ENCODE results near the gene TMIGD3. TPM values are rescaled to one million over a fixed set of nuclear protein-coding genes. Genes with fewer than 3 reads are reported as not detected.

Gene TMIGD3
- total RNA-seq, 2 donors from 2014 or later = 1.0 TPM; not detected in 1

GRCh38 chr1:111471012-111471411, 32.4 kb downstream of the TMIGD3 start:
- intact Hi-C loops (cut with DNase I) = no loop called here
- Histone ChIP-seq H3K36me3 (replicated peaks in 1 of 2; ENCODE audit: insufficient read depth in 1 of 2, low read depth in 2 of 2) (no peaks in the 10 kb centered on the region), H3K4me1 (peaks cover 8% of the 10 kb centered on the region), H3K27ac (peak overlapping the region in 2 of 4 donors; percentile 3 to 63), H3K27me3 (no peaks in the 10 kb centered on the region), H3K9me3 (no peaks in the 10 kb centered on the region), H3K4me3 (no peak overlapping the region)
- peak in 3 of 4 donors; percentile 20 to 76 (median 30) for DNase-seq
- peak in 1 of 3 donors; percentile 38 for TF ChIP-seq POLR2A (IDR thresholded peaks at IDR 0.05)
- no peak for TF ChIP-seq CTCF (IDR thresholded peaks at IDR 0.05)
- 60 to 64% methylated on average over 3 of the region's 3 CpGs for WGBS, 2 donors
- ATAC-seq = no peak

DNA sequence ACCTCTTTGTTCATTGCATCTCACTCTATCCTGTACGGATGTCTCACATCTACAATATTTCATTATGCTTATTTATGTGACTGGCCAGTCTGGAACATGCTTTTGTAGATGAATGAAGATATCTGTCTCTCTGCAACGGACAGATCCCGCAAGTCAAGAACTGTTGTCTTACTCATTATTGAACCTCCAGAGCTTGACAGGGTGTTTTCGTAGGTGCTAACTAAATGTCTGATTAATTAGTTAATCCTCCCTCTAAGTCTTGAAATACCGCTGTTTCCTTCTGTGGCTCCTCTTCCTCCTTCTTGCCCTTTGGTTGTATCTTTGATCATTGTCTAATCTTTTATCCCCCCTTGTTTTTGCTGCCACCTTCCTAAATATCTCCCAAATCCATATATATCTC, 32.8 kb downstream of the TMIGD3 start:
- peaks cover 8% of the 10 kb centered on the region for H3K4me1 ChIP-seq
- peak overlapping the region in 2 of 4 donors; percentile 3 to 63 for H3K27ac ChIP-seq
- TF ChIP-seq CTCF (IDR thresholded peaks at IDR 0.05) (no peak), POLR2A (IDR thresholded peaks at IDR 0.05) (no peak)
- DNase-seq = no peak
- no peaks in the 10 kb centered on the region for H3K27me3 ChIP-seq
- H3K36me3 ChIP-seq (replicated peaks in 1 of 2; ENCODE audit: insufficient read depth in 1 of 2, low read depth in 2 of 2) = no peaks in the 10 kb centered on the region
- intact Hi-C loops (cut with DNase I) = no loop called here
- H3K9me3 ChIP-seq = no peaks in the 10 kb centered on the region
- WGBS, 2 donors = 89 to 98% methylated on average over 5 of the region's 5 CpGs
- no peak for ATAC-seq
- no peak overlapping the region for H3K4me3 ChIP-seq

DNA sequence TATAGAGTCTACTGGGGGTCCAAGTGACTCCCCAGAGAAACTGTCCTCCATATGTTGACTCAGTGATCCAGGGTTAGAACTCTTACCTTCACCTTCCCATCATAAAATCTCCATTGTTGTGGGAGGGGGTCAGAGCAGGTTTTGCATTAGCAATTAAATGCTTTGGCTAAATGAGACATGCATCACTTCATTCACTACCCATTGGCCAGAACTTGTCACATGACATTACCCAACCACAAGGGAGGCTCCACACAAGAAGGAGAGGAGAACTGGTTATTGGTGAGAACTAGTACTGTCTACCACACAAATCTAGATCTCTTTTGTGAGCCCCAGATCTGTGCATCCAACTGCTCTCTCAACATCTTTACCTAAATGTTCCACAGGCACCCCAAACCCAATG, 33.9 kb downstream of the TMIGD3 start:
- DNase-seq (no peak), ATAC-seq (no peak)
- H3K27me3 ChIP-seq = no peaks in the 10 kb centered on the region
- no peak overlapping the region for H3K27ac ChIP-seq
- no peaks in the 10 kb centered on the region for H3K36me3 ChIP-seq (replicated peaks in 1 of 2; ENCODE audit: insufficient read depth in 1 of 2, low read depth in 2 of 2)
- TF ChIP-seq CTCF (IDR thresholded peaks at IDR 0.05) (no peak), POLR2A (IDR thresholded peaks at IDR 0.05) (no peak)
- intact Hi-C loops (cut with DNase I) = no loop called here
- H3K9me3 ChIP-seq = no peaks in the 10 kb centered on the region
- no peak overlapping the region for H3K4me3 ChIP-seq
- peaks cover 8% of the 10 kb centered on the region for H3K4me1 ChIP-seq

DNA sequence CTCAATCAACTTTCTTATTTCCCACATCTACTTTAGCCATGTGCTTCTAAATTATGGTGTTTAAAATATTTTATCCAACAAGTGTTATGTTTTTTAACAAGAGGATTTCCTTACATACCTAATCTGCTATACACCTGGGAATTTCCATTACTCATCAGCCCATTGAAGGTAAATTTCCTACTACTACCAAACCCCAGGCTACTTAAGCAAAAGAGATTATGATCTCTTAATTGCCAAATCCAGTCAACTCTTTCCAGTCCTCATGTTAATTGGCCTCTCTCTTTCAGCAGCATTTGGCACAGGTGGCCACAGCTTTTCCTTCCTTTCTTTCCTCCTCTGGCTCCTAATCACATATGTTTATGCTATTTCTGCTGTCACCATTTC, 34.7 kb downstream of the TMIGD3 start:
- peaks cover 12% of the 10 kb centered on the region for H3K4me1 ChIP-seq
- intact Hi-C loops (cut with DNase I) = no loop called here
- no peaks in the 10 kb centered on the region for H3K9me3 ChIP-seq
- no peaks in the 10 kb centered on the region for H3K27me3 ChIP-seq
- ATAC-seq = no peak
- H3K4me3 ChIP-seq = no peak overlapping the region
- H3K36me3 ChIP-seq (replicated peaks in 1 of 2; ENCODE audit: insufficient read depth in 1 of 2, low read depth in 2 of 2) = no peaks in the 10 kb centered on the region
- H3K27ac ChIP-seq = peak overlapping the region in 1 of 4 donors; percentile 10
- no peak for DNase-seq
- TF ChIP-seq POLR2A (IDR thresholded peaks at IDR 0.05) (no peak), CTCF (IDR thresholded peaks at IDR 0.05) (no peak)

DNA sequence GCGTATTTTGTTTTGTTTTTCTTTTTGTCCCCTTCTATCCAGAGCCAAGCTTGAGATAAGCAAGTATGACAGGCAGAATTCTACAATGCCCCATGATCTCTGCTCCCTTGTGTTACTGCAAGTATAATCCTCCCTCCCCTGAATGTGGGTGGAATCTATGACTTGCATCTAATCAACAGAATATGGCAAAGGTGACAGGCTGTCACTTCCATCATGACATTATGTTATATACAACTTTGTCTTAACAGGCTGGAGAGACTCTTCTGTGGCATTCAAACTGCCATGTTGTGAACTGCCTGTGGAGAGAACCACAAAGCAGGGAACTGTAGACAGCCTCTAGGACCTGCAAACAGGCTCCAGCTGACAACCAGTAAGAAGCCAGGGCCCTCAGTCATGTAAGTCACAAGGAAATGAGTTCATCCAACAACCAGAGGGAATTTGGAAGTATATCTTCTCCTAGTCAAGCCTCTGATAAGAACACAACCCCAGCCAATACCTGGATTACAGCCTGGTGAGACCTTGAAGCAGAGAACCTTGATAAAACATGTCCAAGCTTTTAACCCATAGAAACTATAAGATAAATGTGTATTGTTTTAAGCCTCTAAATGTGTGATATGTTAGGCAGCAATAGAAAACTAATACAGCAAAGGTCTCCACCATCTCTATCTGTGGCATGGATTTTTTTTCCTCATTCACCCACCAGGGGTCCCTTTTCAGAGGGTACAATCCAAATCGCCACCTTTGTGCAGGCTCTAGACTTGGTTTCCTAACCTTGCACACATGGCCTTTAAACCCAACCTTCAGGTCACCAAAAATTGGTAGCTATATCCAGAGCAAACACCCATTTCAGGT, 35.3 kb downstream of the TMIGD3 start:
- WGBS, 2 donors = 73 to 78% methylated on average over 2 of the region's 2 CpGs

More for the DNA sequence above, 35.3 kb downstream of the TMIGD3 start:
- ATAC-seq (no peak), DNase-seq (peak in 1 of 4 donors; percentile 43)
- H3K27ac ChIP-seq = peak overlapping the region in 1 of 4 donors; percentile 10
- H3K27me3 ChIP-seq = no peaks in the 10 kb centered on the region
- TF ChIP-seq CTCF (IDR thresholded peaks at IDR 0.05) (no peak), POLR2A (IDR thresholded peaks at IDR 0.05) (no peak)
- no peaks in the 10 kb centered on the region for H3K9me3 ChIP-seq
- no peak overlapping the region for H3K4me3 ChIP-seq
- H3K36me3 ChIP-seq (replicated peaks in 1 of 2; ENCODE audit: insufficient read depth in 1 of 2, low read depth in 2 of 2) = no peaks in the 10 kb centered on the region
- H3K4me1 ChIP-seq = peaks cover 17% of the 10 kb centered on the region
- intact Hi-C loops (cut with DNase I) = no loop called here
